Thoracic aorta (tissue), 2 donors: ENCODE measurements around the gene PRRG4. TPM values are rescaled to one million over a fixed set of nuclear protein-coding genes. Genes with fewer than 3 reads are reported as not detected.

Experiments used
- ATAC-seq: fragments of 150-250 bp; one replicate; pipeline ENCODE4 v1.8.0; 2017; ENCODE audit warnings: low read depth; ENCODE audit not compliant: insufficient number of reproducible peaks, low FRiP score
- DNase-seq: peaks from one replicate; pipeline ENCODE4 v3.0.0-alpha.2; 2020; ENCODE audit warnings: low spot score
- H3K27ac ChIP-seq, 2 donors: fragments of 200-600 bp; sonication (generic); 1 replicate in 1 of 2; 2 replicates in 1 of 2; pipeline ENCODE4 v1.5.1; 2016; ENCODE audit warnings: mild to moderate bottlenecking in 2 of 2, moderate library complexity in 2 of 2
- H3K27me3 ChIP-seq: fragments of 200-600 bp; sonication (generic); replicated peaks from 2 replicates; pipeline ENCODE4 v1.6.0; 2016; ENCODE audit warnings: mild to moderate bottlenecking; ENCODE audit not compliant: insufficient read depth
- H3K36me3 ChIP-seq: fragments of 200-600 bp; sonication (generic); one replicate; pipeline ENCODE4 v1.5.1; 2016
- H3K4me1 ChIP-seq, 2 donors: fragments of 200-600 bp; sonication (generic); 1 replicate in 1 of 2; 2 replicates in 1 of 2; pipeline versions ENCODE4 v1.5.1 to v1.6.0; 2016; ENCODE audit warnings: low read depth in 2 of 2, mild to moderate bottlenecking in 1 of 2; ENCODE audit not compliant: control insufficient read depth in 1 of 2
- H3K4me3 ChIP-seq: fragments of 200-600 bp; sonication (generic); 2 replicates; pipeline ENCODE4 v1.5.1; 2016; ENCODE audit warnings: mild to moderate bottlenecking
- H3K9me3 ChIP-seq: fragments of 200-600 bp; sonication (generic); 2 replicates; pipeline ENCODE4 v1.5.1; 2016
- CTCF ChIP-seq: fragments of 200-600 bp; sonication (generic); IDR thresholded peaks from one replicate; pipeline ENCODE4 v1.5.1; 2019; ENCODE audit warnings: antibody characterized with exemption
- total RNA-seq, 2 donors: library from RNA; depleted of rRNA; stranded (reverse); fragments of >200 nt; gene quantifications; one replicate each; pipeline versions ENCODE4 v1.1.0 to v1.2.3, GENCODE V29; 2016

Gene PRRG4
- total RNA-seq, 2 donors from 2014 or later, result 2.3 to 5.1 TPM

- Histone ChIP-seq H3K9me3 (no peaks in the 10 kb centered on the region), H3K4me1 (peaks cover 4 to 20% of the 10 kb centered on the region in 2 donors), H3K27me3 (no peaks in the 10 kb centered on the region), H3K27ac (peak overlapping the region; percentile 70 to 75), H3K36me3 (no peaks in the 10 kb centered on the region), H3K4me3 (peak overlapping the region; percentile 98)
- DNase-seq (no peak), ATAC-seq (peak; percentile 23)
- peak; percentile 31 for TF ChIP-seq CTCF
Measured at GRCh38 chr11:32893343-32894148, 63.8 kb downstream of the PRRG4 start.

GRCh38 chr11:32894149-32894827 is 64.6 kb downstream of the PRRG4 start:
- H3K9me3 ChIP-seq, result no peaks in the 10 kb centered on the region
- no peak for DNase-seq
- H3K4me1 ChIP-seq, result peaks cover 4 to 20% of the 10 kb centered on the region in 2 donors
- no peaks in the 10 kb centered on the region for H3K36me3 ChIP-seq
- peak; percentile 41 for ATAC-seq
- no peaks in the 10 kb centered on the region for H3K27me3 ChIP-seq
- H3K4me3 ChIP-seq, result peak overlapping the region; percentile 98
- H3K27ac ChIP-seq, result peak overlapping the region in 1 of 2 donors; percentile 70
- no peak for TF ChIP-seq CTCF

GRCh38 chr11:32894921-32895320 is 65.2 kb downstream of the PRRG4 start:
- H3K4me3 ChIP-seq, result no peak overlapping the region
- no peak for TF ChIP-seq CTCF
- H3K27me3 ChIP-seq, result no peaks in the 10 kb centered on the region
- DNase-seq (no peak), ATAC-seq (no peak)
- H3K4me1 ChIP-seq, result peaks cover 4 to 20% of the 10 kb centered on the region in 2 donors
- no peaks in the 10 kb centered on the region for H3K36me3 ChIP-seq
- H3K9me3 ChIP-seq, result no peaks in the 10 kb centered on the region
- no peak overlapping the region for H3K27ac ChIP-seq

GRCh38 chr11:32895471-32895870 is 65.7 kb downstream of the PRRG4 start:
- ATAC-seq (no peak), DNase-seq (no peak)
- Histone ChIP-seq H3K27ac (no peak overlapping the region), H3K27me3 (no peaks in the 10 kb centered on the region), H3K9me3 (no peaks in the 10 kb centered on the region), H3K36me3 (no peaks in the 10 kb centered on the region), H3K4me3 (no peak overlapping the region), H3K4me1 (peaks cover 4 to 20% of the 10 kb centered on the region in 2 donors)
- no peak for TF ChIP-seq CTCF

GRCh38 chr11:32897103-32897502 is 67.4 kb downstream of the PRRG4 start:
- ATAC-seq, result no peak
- Histone ChIP-seq H3K36me3 (no peaks in the 10 kb centered on the region), H3K27ac (no peak overlapping the region), H3K4me3 (no peak overlapping the region), H3K27me3 (no peaks in the 10 kb centered on the region), H3K9me3 (no peaks in the 10 kb centered on the region), H3K4me1 (peaks cover 0 to 16% of the 10 kb centered on the region in 2 donors)
- DNase-seq, result no peak
- no peak for TF ChIP-seq CTCF
